Measurements from ENCODE around the gene TXNDC2. TPM values are rescaled to one million over a fixed set of nuclear protein-coding genes. Genes with fewer than 3 reads are reported as not detected.

TXNDC2 gene
- total RNA-seq, 1 experiment from 2014 or later, result 0.12 TPM

GRCh38 chr18:9858642-9859041 is 27.1 kb upstream of the TXNDC2 start (continued):
- TF ChIP-seq EGR1 (IDR thresholded peaks at IDR 0.05; ENCODE audit: low read depth) (no peak), EZH2phosphoT487 (IDR thresholded peaks at IDR 0.05; ENCODE audit: borderline replicate concordance) (no peak)

DNA sequence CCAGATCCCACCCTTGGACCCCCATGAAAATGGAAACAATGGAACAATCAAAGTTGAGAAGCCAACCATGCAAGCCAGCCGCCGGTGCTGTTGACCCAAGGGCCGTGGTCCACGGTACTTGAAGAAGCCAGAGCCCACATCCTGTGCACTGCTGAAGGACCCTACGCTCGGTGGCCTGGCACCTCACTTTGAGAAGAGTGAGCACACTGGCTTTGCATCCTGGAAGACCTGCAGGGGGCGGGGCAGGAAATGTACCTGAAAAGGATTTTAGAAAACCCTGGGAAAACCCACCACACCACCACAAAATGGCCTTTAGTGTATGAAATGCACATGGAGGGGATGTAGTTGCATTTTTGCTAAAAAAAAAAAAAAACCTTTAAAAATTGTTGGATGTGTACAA is 26.5 kb upstream of the TXNDC2 start:
- no TSS peak for BruUV-seq (replicated peaks)
- no peak overlapping the region for H3K9ac ChIP-seq (ENCODE audit: low read length)
- POLR2A ChIA-PET, result no interaction called here
- DNase-seq (ENCODE audit: low read depth, low spot score), result no peak
- H3K9me3 ChIP-seq (ENCODE audit: control insufficient read depth in 1 of 2, insufficient read depth in 1 of 2, low read depth in 1 of 2, low read length in 2 of 2), result no peaks in the 10 kb centered on the region
- H2AFZ ChIP-seq (ENCODE audit: low read depth, low read length, poor library complexity, severe bottlenecking), result no peak overlapping the region
- H3K9me2 ChIP-seq (ENCODE audit: insufficient read depth), result no peaks in the 10 kb centered on the region; the same call in 1 of the 2 replicates
- no peak overlapping the region for H3K4me2 ChIP-seq (ENCODE audit: low read length)
- ATAC-seq, result no peak
- H3K27me3 ChIP-seq (ENCODE audit: insufficient read depth, low read length), result no peaks in the 10 kb centered on the region
- CTCF ChIA-PET, result no interaction called here
- H3K36me3 ChIP-seq (ENCODE audit: control insufficient read depth in 1 of 2, insufficient read depth in 2 of 2, low read length in 2 of 2), result no peaks in the 10 kb centered on the region
- no peak overlapping the region for H3K27ac ChIP-seq (ENCODE audit: low read depth, low read length)
- H3K4me1 ChIP-seq (ENCODE audit: control insufficient read depth in 1 of 2, insufficient read depth in 2 of 2, low read length in 2 of 2), result peaks cover 6 to 16% of the 10 kb centered on the region in 2 experiments; a peak in 3 of 4 replicates
- H3K4me3 ChIP-seq (replicated peaks in 1 of 2; ENCODE audit: low read depth in 1 of 2, low read length in 2 of 2), result no peak overlapping the region
- intact Hi-C loops (cut with micrococcal nuclease), result no loop called here
- no peaks in the 10 kb centered on the region for H3K79me2 ChIP-seq (ENCODE audit: insufficient read depth, low read length)
- RAD21 ChIA-PET (ENCODE audit: low non-redundant PET in 1 of 2, low total read pairs in 2 of 2, uncharacterized antibody in 2 of 2, unreplicated experiment in 2 of 2), result no interaction called here
- H4K20me1 ChIP-seq (ENCODE audit: insufficient read depth), result no peaks in the 10 kb centered on the region
- no peak for TF ChIP-seq CEBPB (IDR thresholded peaks at IDR 0.05; ENCODE audit: low read depth)

- RAD21 ChIA-PET (ENCODE audit: low non-redundant PET in 1 of 2, low total read pairs in 2 of 2, uncharacterized antibody in 2 of 2, unreplicated experiment in 2 of 2), result no interaction called here
- POLR2A ChIA-PET, result interaction anchor here (1.2 kb wide), 1 partner anchor 9 kb away, joined by 3 read pairs; no protein-coding TSS in a partner anchor
- Histone ChIP-seq H2AFZ (ENCODE audit: low read depth, low read length, poor library complexity, severe bottlenecking) (no peak overlapping the region), H3K4me2 (ENCODE audit: low read length) (no peak overlapping the region), H3K4me3 (replicated peaks in 1 of 2; ENCODE audit: low read depth in 1 of 2, low read length in 2 of 2) (no peak overlapping the region), H3K4me1 (ENCODE audit: control insufficient read depth in 1 of 2, insufficient read depth in 2 of 2, low read length in 2 of 2) (peaks cover 6 to 11% of the 10 kb centered on the region in 2 experiments; a peak in 3 of 4 replicates), H3K9ac (ENCODE audit: low read length) (no peak overlapping the region), H3K36me3 (ENCODE audit: control insufficient read depth in 1 of 2, insufficient read depth in 2 of 2, low read length in 2 of 2) (no peaks in the 10 kb centered on the region), H3K9me3 (ENCODE audit: control insufficient read depth in 1 of 2, insufficient read depth in 1 of 2, low read depth in 1 of 2, low read length in 2 of 2) (peaks cover 0 to 1% of the 10 kb centered on the region in 2 experiments; a peak in 2 of 4 replicates), H3K9me2 (ENCODE audit: insufficient read depth) (no peaks in the 10 kb centered on the region; the same call in 1 of the 2 replicates), H4K20me1 (ENCODE audit: insufficient read depth) (no peaks in the 10 kb centered on the region), H3K27me3 (ENCODE audit: insufficient read depth, low read length) (no peaks in the 10 kb centered on the region), H3K79me2 (ENCODE audit: insufficient read depth, low read length) (no peaks in the 10 kb centered on the region), H3K27ac (ENCODE audit: low read depth, low read length) (no peak overlapping the region)
- BruUV-seq (replicated peaks), result no TSS peak
- DNase-seq (ENCODE audit: low read depth, low spot score) (no peak), ATAC-seq (no peak)
- TF ChIP-seq FOSL1 (IDR thresholded peaks at IDR 0.05; ENCODE audit: low read depth), result no peak
- no peak for TF ChIP-seq YY1 (IDR thresholded peaks at IDR 0.05; ENCODE audit: extremely low read depth, insufficient replicate concordance, low read depth, low read length)
- no peak for TF ChIP-seq RAD21 (IDR thresholded peaks at IDR 0.05; ENCODE audit: low read depth)
- TF ChIP-seq EZH2 (IDR thresholded peaks at IDR 0.05), result no peak
- no peak for TF ChIP-seq POLR2A (IDR thresholded peaks at IDR 0.05; ENCODE audit: borderline replicate concordance, extremely low read depth, insufficient read depth, insufficient read length)
- no peak for TF ChIP-seq SIN3A (IDR thresholded peaks at IDR 0.05; ENCODE audit: low read depth)
- no peak for TF ChIP-seq JUND (IDR thresholded peaks at IDR 0.05)
- intact Hi-C loops (cut with micrococcal nuclease), result no loop called here
- CTCF ChIA-PET, result no interaction called here
Measured at GRCh38 chr18:9860682-9861081, 25.1 kb upstream of the TXNDC2 start.

All from HCT116 (cell line).